ENCODE results near the gene CDK11A.
"Not testable (repeated sequence)": the region's sequence is repeated elsewhere in the genome, so short reads cannot be mapped to it uniquely, and the experiment has no call there.

DNA sequence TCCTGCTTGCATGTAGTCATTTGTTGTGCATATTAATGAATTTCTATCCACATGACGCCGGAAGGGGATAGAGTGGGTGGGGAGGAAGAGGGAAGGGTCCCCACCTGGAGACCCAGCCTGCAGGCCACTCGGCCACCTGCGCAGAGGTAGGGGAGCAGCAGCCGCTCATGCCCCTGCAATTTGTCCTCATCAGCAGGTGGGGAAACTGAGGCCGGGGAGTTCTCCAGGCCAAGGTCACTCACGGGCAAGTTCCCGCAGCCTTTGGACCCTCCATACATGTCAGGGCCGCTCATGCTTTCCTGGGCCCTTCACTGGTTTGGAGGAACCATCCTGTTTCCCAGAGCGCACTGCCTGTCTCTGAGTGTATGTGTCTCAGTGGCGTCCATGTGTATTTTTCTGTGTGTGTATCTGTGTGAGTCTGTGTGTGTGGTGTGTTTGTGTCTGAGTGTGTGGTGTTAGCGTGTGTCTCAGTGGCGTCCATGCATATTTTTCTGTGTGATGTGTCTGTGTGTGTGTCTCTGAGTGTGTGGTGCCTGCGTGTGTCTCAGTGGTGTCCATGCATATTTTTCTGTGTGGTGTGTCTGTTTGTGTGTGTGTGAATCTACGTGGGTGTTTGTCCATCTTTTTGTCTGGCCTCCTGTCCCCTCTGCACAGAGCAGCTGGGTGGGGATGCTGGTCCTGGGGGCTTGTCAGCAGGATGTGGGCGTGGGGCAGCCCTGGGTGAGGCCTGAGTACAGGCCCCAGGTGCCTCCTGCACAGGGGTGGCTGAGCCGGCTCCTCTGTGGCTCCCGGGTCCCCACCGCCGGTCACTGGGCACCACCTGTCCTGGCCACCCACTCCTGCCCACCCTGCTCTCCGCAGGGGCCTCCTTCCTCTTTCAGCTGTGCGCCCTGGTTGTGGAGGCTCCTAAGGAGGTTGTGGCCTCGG is 27.5 kb downstream of the CDK11A start:
- TF ChIP-seq POLR2A (IDR thresholded peaks at IDR 0.05): not testable (repeated sequence)
- TF ChIP-seq, protein P1, sequence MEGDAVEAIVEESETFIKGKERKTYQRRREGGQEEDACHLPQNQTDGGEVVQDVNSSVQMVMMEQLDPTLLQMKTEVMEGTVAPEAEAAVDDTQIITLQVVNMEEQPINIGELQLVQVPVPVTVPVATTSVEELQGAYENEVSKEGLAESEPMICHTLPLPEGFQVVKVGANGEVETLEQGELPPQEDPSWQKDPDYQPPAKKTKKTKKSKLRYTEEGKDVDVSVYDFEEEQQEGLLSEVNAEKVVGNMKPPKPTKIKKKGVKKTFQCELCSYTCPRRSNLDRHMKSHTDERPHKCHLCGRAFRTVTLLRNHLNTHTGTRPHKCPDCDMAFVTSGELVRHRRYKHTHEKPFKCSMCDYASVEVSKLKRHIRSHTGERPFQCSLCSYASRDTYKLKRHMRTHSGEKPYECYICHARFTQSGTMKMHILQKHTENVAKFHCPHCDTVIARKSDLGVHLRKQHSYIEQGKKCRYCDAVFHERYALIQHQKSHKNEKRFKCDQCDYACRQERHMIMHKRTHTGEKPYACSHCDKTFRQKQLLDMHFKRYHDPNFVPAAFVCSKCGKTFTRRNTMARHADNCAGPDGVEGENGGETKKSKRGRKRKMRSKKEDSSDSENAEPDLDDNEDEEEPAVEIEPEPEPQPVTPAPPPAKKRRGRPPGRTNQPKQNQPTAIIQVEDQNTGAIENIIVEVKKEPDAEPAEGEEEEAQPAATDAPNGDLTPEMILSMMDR (IDR thresholded peaks at IDR 0.05): not testable (repeated sequence)

Data from heart left ventricle (tissue), 13 donors.